Activated CD4-positive, alpha-beta memory T cell treated with anti-CD3 and anti-CD28 coated beads, Interleukin-2, amount 10 ng/mL, durations not matched to agents 7 days and 5 days (primary cell): ENCODE results near the gene SDCCAG8. TPM values are rescaled to one million over a fixed set of nuclear protein-coding genes. Genes with fewer than 3 reads are reported as not detected.

Experiments used
- CTCF ChIA-PET: fragments of 350-600 bp; sonication (Branson Sonifier 250); formaldehyde crosslinking; loops from one replicate; lab custom pipeline; 2021; ENCODE audit warnings: antibody characterized with exemption, inconsistent platforms; lab: Charles Lee
- POLR2A ChIA-PET: fragments of 350-600 bp; sonication (Branson Sonifier 250); formaldehyde crosslinking; loops from one replicate; lab custom pipeline; 2021; ENCODE audit warnings: antibody characterized with exemption; lab: Charles Lee
- DNase-seq: peaks from one replicate; pipeline ENCODE4 v3.0.0-alpha.2; 2020
- H3K27ac Mint-ChIP-seq: one replicate; pipeline ENCODE4 v1.8.0; 2021; ENCODE audit warnings: mild to moderate bottlenecking, mixed read lengths
- H3K27me3 Mint-ChIP-seq: one replicate; pipeline ENCODE4 v1.8.0; 2021; ENCODE audit warnings: mixed read lengths
- H3K36me3 Mint-ChIP-seq: one replicate; pipeline ENCODE4 v1.8.0; 2021; ENCODE audit warnings: low read depth, mixed read lengths
- H3K4me1 Mint-ChIP-seq: one replicate; pipeline ENCODE4 v1.8.0; 2021; ENCODE audit warnings: mixed read lengths
- H3K4me3 Mint-ChIP-seq: one replicate; pipeline ENCODE4 v1.8.0; 2021; ENCODE audit warnings: mild to moderate bottlenecking, mixed read lengths
- H3K9me3 Mint-ChIP-seq: one replicate; pipeline ENCODE4 v1.8.0; 2021; ENCODE audit warnings: mixed read lengths
- total RNA-seq, 2 experiments: library from RNA; stranded (reverse); gene quantifications; one replicate each; pipeline ENCODE4 v1.2.3, GENCODE V29; 2021

The SDCCAG8 gene
- total RNA-seq, 2 experiments from 2014 or later: 18.8 to 20.3 TPM

DNA sequence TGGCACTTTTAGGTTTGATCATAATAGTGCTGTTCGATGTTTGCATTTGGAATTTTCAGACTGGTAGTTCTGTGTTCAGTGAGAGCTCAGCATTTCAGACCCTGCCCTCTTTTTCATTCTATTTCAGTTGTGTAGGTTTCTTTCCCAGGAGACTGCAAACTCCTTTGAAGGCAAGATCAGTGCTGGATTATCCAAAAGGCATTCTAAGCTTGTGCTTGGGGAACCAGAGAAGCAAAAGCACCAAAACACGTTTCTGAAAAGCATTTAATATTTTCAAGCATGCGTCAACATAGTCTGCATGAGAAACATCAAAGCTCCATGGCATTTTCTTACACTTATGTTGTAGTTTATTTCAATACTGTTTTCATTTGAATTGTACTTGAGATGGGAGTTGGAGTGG lies 292.1 kb downstream of the SDCCAG8 start:
- ChIA-PET POLR2A (no interaction called here), CTCF (no interaction called here)
- Mint-ChIP-seq H3K4me3 (no peak overlapping the region), H3K27ac (no peak overlapping the region), H3K4me1 (peaks cover 5% of the 10 kb centered on the region), H3K36me3 (peaks cover 6% of the 10 kb centered on the region), H3K9me3 (no peaks in the 10 kb centered on the region), H3K27me3 (no peaks in the 10 kb centered on the region)
- no peak for DNase-seq

DNA sequence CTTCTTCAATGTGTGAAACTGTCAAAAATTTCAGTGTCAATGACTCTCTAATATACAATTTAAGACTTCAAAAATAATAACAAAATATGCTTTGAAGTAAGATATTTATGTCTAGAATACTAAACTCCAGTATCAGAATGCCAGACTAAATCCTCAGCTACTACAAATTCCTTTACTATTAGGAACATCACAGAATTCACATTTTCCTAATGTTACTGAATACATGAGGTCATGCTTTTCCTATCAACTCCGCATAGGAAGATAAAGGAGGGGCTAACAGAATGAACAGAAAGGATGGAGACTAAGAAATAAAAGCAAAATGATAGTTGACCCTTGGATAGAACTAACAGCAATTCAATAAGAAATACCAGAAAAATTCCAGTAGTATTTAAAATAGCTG lies 292.7 kb downstream of the SDCCAG8 start:
- H3K4me1 Mint-ChIP-seq: peaks cover 5% of the 10 kb centered on the region
- no peak overlapping the region for H3K27ac Mint-ChIP-seq
- peaks cover 6% of the 10 kb centered on the region for H3K36me3 Mint-ChIP-seq
- no peaks in the 10 kb centered on the region for H3K27me3 Mint-ChIP-seq
- CTCF ChIA-PET: no interaction called here
- H3K4me3 Mint-ChIP-seq: no peak overlapping the region
- H3K9me3 Mint-ChIP-seq: no peaks in the 10 kb centered on the region
- POLR2A ChIA-PET: no interaction called here
- DNase-seq: no peak

DNA sequence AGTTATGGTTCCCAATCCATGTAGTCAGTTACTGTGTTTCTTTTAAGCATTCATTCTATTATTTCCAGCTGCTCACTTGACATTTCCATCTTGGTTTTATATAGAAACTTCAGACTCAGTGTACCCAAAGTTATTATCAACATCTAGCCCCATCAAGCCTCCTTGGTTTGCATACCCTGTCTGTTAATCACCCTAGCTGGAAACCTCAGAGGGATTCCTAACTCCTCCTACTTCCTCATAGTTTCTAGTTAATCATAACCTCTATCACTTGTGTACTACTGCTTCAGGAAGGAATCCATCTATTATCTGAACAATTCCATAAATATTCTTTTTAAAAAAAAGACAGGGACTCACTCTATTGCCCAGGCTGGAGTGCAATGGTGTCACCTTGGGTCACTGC lies 293.3 kb downstream of the SDCCAG8 start:
- Mint-ChIP-seq H3K4me3 (no peak overlapping the region), H3K4me1 (peaks cover 5% of the 10 kb centered on the region), H3K27me3 (no peaks in the 10 kb centered on the region), H3K9me3 (no peaks in the 10 kb centered on the region), H3K36me3 (no peaks in the 10 kb centered on the region), H3K27ac (no peak overlapping the region)
- ChIA-PET CTCF (no interaction called here), POLR2A (no interaction called here)
- DNase-seq: no peak

Other genes with a start within 250 kb of the SDCCAG8 start
- 10 to 100 TPM; 22.5 to 24.4 TPM for gene CEP170, start 760 bp upstream of the SDCCAG8 start, total RNA-seq